ENCODE results near the gene CMTM7.

- no peak for TF ChIP-seq CTCF (IDR thresholded peaks at IDR 0.05)
- TF ChIP-seq EP300 (IDR thresholded peaks at IDR 0.05; ENCODE audit: borderline replicate concordance in 1 of 2, low read depth in 1 of 2, low read length in 1 of 2) = no peak
- TF ChIP-seq REST (IDR thresholded peaks at IDR 0.05; ENCODE audit: low read depth, low read length) = no peak
- no peak for TF ChIP-seq ZBTB33 (IDR thresholded peaks at IDR 0.05; ENCODE audit: borderline replicate concordance, low read depth)
- no peak for TF ChIP-seq TEAD4 (IDR thresholded peaks at IDR 0.05; ENCODE audit: borderline replicate concordance, insufficient read depth)
- no peak for TF ChIP-seq SMC3 (IDR thresholded peaks at IDR 0.05; ENCODE audit: low read depth, low read length)
- no peak for TF ChIP-seq EZH2phosphoT487 (IDR thresholded peaks at IDR 0.05; ENCODE audit: borderline replicate concordance, low read depth)
- TF ChIP-seq RAD21 (IDR thresholded peaks at IDR 0.05; ENCODE audit: low read length) = no peak
- no peak for TF ChIP-seq NRF1 (IDR thresholded peaks at IDR 0.05; ENCODE audit: low read depth, low read length)
- TF ChIP-seq MXI1 (IDR thresholded peaks at IDR 0.05; ENCODE audit: low read depth, low read length) = no peak
- TF ChIP-seq TAF1 (IDR thresholded peaks at IDR 0.05; ENCODE audit: borderline replicate concordance, low read depth, low read length) = no peak
- TF ChIP-seq FOSL2 (IDR thresholded peaks at IDR 0.05; ENCODE audit: borderline replicate concordance, low read depth) = no peak
- no peak for TF ChIP-seq SIN3A (IDR thresholded peaks at IDR 0.05; ENCODE audit: borderline replicate concordance, low read depth, low read length)
Measured at GRCh38 chr3:32500880-32501782, 109.5 kb downstream of the CMTM7 start.

All from SK-N-SH (cell line).